H9 (cell line): ENCODE results near the gene MSI2. TPM values are rescaled to one million over a fixed set of nuclear protein-coding genes. Genes with fewer than 3 reads are reported as not detected.

Source experiments
- DNase-seq: peaks from one replicate; pipeline ENCODE4 v3.0.0-alpha.2; 2017
- H2AFZ ChIP-seq: one replicate; pipeline ENCODE4 v1.6.1; 2013; ENCODE audit warnings: mild to moderate bottlenecking, low read length, control low read depth, moderate library complexity
- H2AK5ac ChIP-seq: 2 replicates; pipeline ENCODE4 v1.6.1; 2013; ENCODE audit warnings: low read length, control low read depth, mixed read lengths; ENCODE audit not compliant: insufficient read length
- H2BK120ac ChIP-seq: one replicate; pipeline ENCODE4 v1.6.1; 2013; ENCODE audit warnings: low read depth, mild to moderate bottlenecking, low read length, control low read depth, inconsistent platforms; ENCODE audit not compliant: poor library complexity, severe bottlenecking
- H2BK12ac ChIP-seq: 2 replicates; pipeline ENCODE4 v1.6.1; 2013; ENCODE audit warnings: low read length, control low read depth, mixed read lengths, low read depth; ENCODE audit not compliant: insufficient read length
- H2BK15ac ChIP-seq: 2 replicates; pipeline ENCODE4 v1.6.1; 2013; ENCODE audit warnings: low read depth, low read length, control low read depth
- H2BK20ac ChIP-seq: one replicate; pipeline ENCODE4 v1.6.1; 2013; ENCODE audit warnings: low read depth, mild to moderate bottlenecking, low read length, control low read depth, inconsistent platforms; ENCODE audit not compliant: poor library complexity, severe bottlenecking
- H2BK5ac ChIP-seq: 2 replicates; pipeline ENCODE4 v1.6.1; 2013; ENCODE audit warnings: low read length, control low read depth, mixed read lengths; ENCODE audit not compliant: insufficient read length
- H3K14ac ChIP-seq: 2 replicates; pipeline ENCODE4 v1.6.1; 2013; ENCODE audit warnings: low read length, control low read depth; ENCODE audit not compliant: insufficient read depth
- H3K18ac ChIP-seq: 2 replicates; pipeline ENCODE4 v1.6.1; 2013; ENCODE audit warnings: low read depth, mild to moderate bottlenecking, mixed read lengths, low read length, control low read depth; ENCODE audit not compliant: insufficient read length
- H3K23ac ChIP-seq: 2 replicates; pipeline ENCODE4 v1.6.1; 2013; ENCODE audit warnings: low read length, control low read depth, mixed read lengths, low read depth; ENCODE audit not compliant: insufficient read length
- H3K23me2 ChIP-seq: 2 replicates; pipeline ENCODE4 v1.6.1; 2013; ENCODE audit warnings: low read depth, mild to moderate bottlenecking, mixed read lengths, low read length, control low read depth; ENCODE audit not compliant: insufficient read length, poor library complexity, severe bottlenecking
- H3K27ac ChIP-seq: 2 replicates; pipeline ENCODE4 v1.5.1; 2013; ENCODE audit warnings: low read length, control low read depth, mixed read lengths, low read depth; ENCODE audit not compliant: insufficient read length
- H3K27me3 ChIP-seq: 2 replicates; pipeline ENCODE4 v1.6.1; 2013; ENCODE audit warnings: low read length, control low read depth, inconsistent platforms; ENCODE audit not compliant: insufficient read depth
- H3K4ac ChIP-seq: 2 replicates; pipeline ENCODE4 v1.6.1; 2013; ENCODE audit warnings: low read depth, mild to moderate bottlenecking, control low read depth, inconsistent platforms, low read length, moderate library complexity
- H3K4me1 ChIP-seq: 2 replicates; pipeline ENCODE4 v1.6.1; 2013; ENCODE audit warnings: low read length, control low read depth, inconsistent platforms; ENCODE audit not compliant: insufficient read depth
- H3K4me2 ChIP-seq: 2 replicates; pipeline ENCODE4 v1.6.1; 2013; ENCODE audit warnings: low read length, control low read depth, mixed read lengths; ENCODE audit not compliant: insufficient read length, insufficient read depth
- H3K56ac ChIP-seq: 2 replicates; pipeline ENCODE4 v1.6.1; 2013; ENCODE audit warnings: low read depth, mild to moderate bottlenecking, mixed read lengths, low read length, control low read depth; ENCODE audit not compliant: insufficient read length
- H3K79me1 ChIP-seq: 2 replicates; pipeline ENCODE4 v1.6.1; 2013; ENCODE audit warnings: low read depth, mild to moderate bottlenecking, moderate library complexity, low read length, control low read depth, inconsistent platforms; ENCODE audit not compliant: insufficient read depth, poor library complexity, severe bottlenecking
- H3K79me2 ChIP-seq: 2 replicates; pipeline ENCODE4 v1.6.1; 2013; ENCODE audit warnings: low read length, control low read depth, inconsistent platforms; ENCODE audit not compliant: insufficient read depth
- H3K9ac ChIP-seq: 2 replicates; pipeline ENCODE4 v1.6.1; 2013; ENCODE audit warnings: low read length, control low read depth, mixed read lengths; ENCODE audit not compliant: insufficient read length; ENCODE audit errors: extremely low read depth
- H3K9me3 ChIP-seq: one replicate; pipeline ENCODE4 v1.6.1; 2013; ENCODE audit warnings: low read depth, low read length, inconsistent platforms; ENCODE audit not compliant: control insufficient read depth
- H3T11ph ChIP-seq: one replicate; pipeline ENCODE4 v1.6.1; 2013; ENCODE audit warnings: mild to moderate bottlenecking, low read length, control low read depth, inconsistent platforms
- H4K20me1 ChIP-seq: one replicate; pipeline ENCODE4 v1.6.1; 2013; ENCODE audit not compliant: control insufficient read depth, insufficient read length, insufficient read depth
- H4K5ac ChIP-seq: 2 replicates; pipeline ENCODE4 v1.6.1; 2013; ENCODE audit warnings: low read depth, mild to moderate bottlenecking, mixed read lengths, low read length, control low read depth; ENCODE audit not compliant: insufficient read length
- H4K8ac ChIP-seq: replicated peaks from 2 replicates; pipeline ENCODE4 v1.6.1; 2013; ENCODE audit warnings: low read length, control low read depth, mixed read lengths, low read depth; ENCODE audit not compliant: insufficient read length
- H4K91ac ChIP-seq: 2 replicates; pipeline ENCODE4 v1.6.1; 2013; ENCODE audit warnings: low read depth, mild to moderate bottlenecking, moderate library complexity, mixed read lengths, low read length, control low read depth; ENCODE audit not compliant: insufficient read length
- H3K27ac Mint-ChIP-seq, 3 experiments: 2 replicates in 2 of 3; 3 replicates in 1 of 3; pipeline ENCODE4 v1.8.0; 2020 to 2021; ENCODE audit warnings: mixed read lengths in 3 of 3, mild to moderate bottlenecking in 1 of 3, moderate library complexity in 1 of 3
- H3K27me3 Mint-ChIP-seq: 2 replicates; pipeline ENCODE4 v1.8.0; 2021; ENCODE audit warnings: low read depth, mild to moderate bottlenecking, moderate library complexity, mixed read lengths
- H3K36me3 Mint-ChIP-seq, 3 experiments: 2 replicates in 2 of 3; 3 replicates in 1 of 3; pipeline ENCODE4 v1.8.0; 2020 to 2021; ENCODE audit warnings: low read depth in 3 of 3, mixed read lengths in 3 of 3; ENCODE audit not compliant: insufficient read depth in 1 of 3
- H3K4me1 Mint-ChIP-seq, 2 experiments: 2 replicates each; pipeline ENCODE4 v1.8.0; 2020; ENCODE audit warnings: mixed read lengths in 2 of 2
- H3K4me3 Mint-ChIP-seq, 2 experiments: 2 replicates in 1 of 2; 3 replicates in 1 of 2; pipeline ENCODE4 v1.8.0; 2020 to 2021; ENCODE audit warnings: mild to moderate bottlenecking in 2 of 2, mixed read lengths in 2 of 2, moderate library complexity in 1 of 2
- H3K9me3 Mint-ChIP-seq, 2 experiments: 2 replicates in 1 of 2; 3 replicates in 1 of 2; pipeline ENCODE4 v1.8.0; 2020; ENCODE audit warnings: mild to moderate bottlenecking in 2 of 2, mixed read lengths in 2 of 2, moderate library complexity in 1 of 2
- CTCF ChIP-seq: fragments of 200-600 bp; sonication (generic); conservative IDR thresholded peaks from 3 replicates; pipeline ENCODE4 v1.8.0; 2021; ENCODE audit warnings: antibody characterized with exemption, mild to moderate bottlenecking
- WGBS: extraction: QIAGEN DNeasy Blood & Tissue Kit; methylation state at CpG from one replicate; pipeline ENCODE4 v1.1.7; 2013; ENCODE audit warnings: missing lambda C conversion rate, low lambda C conversion rate, mixed read lengths; ENCODE audit not compliant: insufficient read length; ENCODE audit errors: extremely low coverage; 5-methylcytosine and 5-hydroxymethylcytosine counted together
- total RNA-seq: library from RNA; stranded (reverse); gene quantifications from 2 replicates; pipeline ENCODE4 v1.2.1, GENCODE V29; 2021

Gene MSI2
- total RNA-seq, 1 experiment from 2014 or later = 98.5 TPM

GRCh38 chr17:57563958-57564357 is 307.6 kb downstream of the MSI2 start:
- no peak overlapping the region for H3K4ac ChIP-seq
- H4K20me1 ChIP-seq = no peaks in the 10 kb centered on the region
- no peak overlapping the region for H2AFZ ChIP-seq
- H4K5ac ChIP-seq = no peak overlapping the region
- H3K27ac ChIP-seq = no peak overlapping the region
- H4K91ac ChIP-seq = no peak overlapping the region
- H3K4me1 Mint-ChIP-seq = peaks cover 3 to 7% of the 10 kb centered on the region in 2 experiments
- no peak overlapping the region for H3K18ac ChIP-seq
- no peaks in the 10 kb centered on the region for H3K23me2 ChIP-seq
- no peak overlapping the region for H3T11ph ChIP-seq
- no peaks in the 10 kb centered on the region for H3K79me1 ChIP-seq
- no peaks in the 10 kb centered on the region for H3K27me3 ChIP-seq
- no peaks in the 10 kb centered on the region for H3K4me1 ChIP-seq
- H4K8ac ChIP-seq = no peak overlapping the region
- H3K4me2 ChIP-seq = no peak overlapping the region
- H3K14ac ChIP-seq = no peak overlapping the region
- no CpG with 5 or more reads among the region's 8 CpGs for WGBS
- H3K9me3 ChIP-seq = no peaks in the 10 kb centered on the region
- no peaks in the 10 kb centered on the region; a peak in 1 of 7 replicates for H3K36me3 Mint-ChIP-seq
- H2BK12ac ChIP-seq = no peak overlapping the region
- H3K56ac ChIP-seq = no peak overlapping the region
- H3K27ac Mint-ChIP-seq = peak overlapping the region in 1 of 3 experiments; percentile 93; a peak in 2 of 7 replicates
- DNase-seq = no peak
- no peak overlapping the region for H3K23ac ChIP-seq
- H2BK120ac ChIP-seq = no peak overlapping the region
- no peak overlapping the region for H2BK5ac ChIP-seq
- H3K4me3 Mint-ChIP-seq = no peak overlapping the region
- no peaks in the 10 kb centered on the region for H3K9me3 Mint-ChIP-seq
- no peak overlapping the region for H3K9ac ChIP-seq
- H3K79me2 ChIP-seq = no peaks in the 10 kb centered on the region
- no peak for TF ChIP-seq CTCF
- no peak overlapping the region for H2BK15ac ChIP-seq
- H3K27me3 Mint-ChIP-seq = no peaks in the 10 kb centered on the region
- H2AK5ac ChIP-seq = no peak overlapping the region
- no peak overlapping the region for H2BK20ac ChIP-seq
